ENCODE results near the gene DRC7.

DRC7 gene

DNA sequence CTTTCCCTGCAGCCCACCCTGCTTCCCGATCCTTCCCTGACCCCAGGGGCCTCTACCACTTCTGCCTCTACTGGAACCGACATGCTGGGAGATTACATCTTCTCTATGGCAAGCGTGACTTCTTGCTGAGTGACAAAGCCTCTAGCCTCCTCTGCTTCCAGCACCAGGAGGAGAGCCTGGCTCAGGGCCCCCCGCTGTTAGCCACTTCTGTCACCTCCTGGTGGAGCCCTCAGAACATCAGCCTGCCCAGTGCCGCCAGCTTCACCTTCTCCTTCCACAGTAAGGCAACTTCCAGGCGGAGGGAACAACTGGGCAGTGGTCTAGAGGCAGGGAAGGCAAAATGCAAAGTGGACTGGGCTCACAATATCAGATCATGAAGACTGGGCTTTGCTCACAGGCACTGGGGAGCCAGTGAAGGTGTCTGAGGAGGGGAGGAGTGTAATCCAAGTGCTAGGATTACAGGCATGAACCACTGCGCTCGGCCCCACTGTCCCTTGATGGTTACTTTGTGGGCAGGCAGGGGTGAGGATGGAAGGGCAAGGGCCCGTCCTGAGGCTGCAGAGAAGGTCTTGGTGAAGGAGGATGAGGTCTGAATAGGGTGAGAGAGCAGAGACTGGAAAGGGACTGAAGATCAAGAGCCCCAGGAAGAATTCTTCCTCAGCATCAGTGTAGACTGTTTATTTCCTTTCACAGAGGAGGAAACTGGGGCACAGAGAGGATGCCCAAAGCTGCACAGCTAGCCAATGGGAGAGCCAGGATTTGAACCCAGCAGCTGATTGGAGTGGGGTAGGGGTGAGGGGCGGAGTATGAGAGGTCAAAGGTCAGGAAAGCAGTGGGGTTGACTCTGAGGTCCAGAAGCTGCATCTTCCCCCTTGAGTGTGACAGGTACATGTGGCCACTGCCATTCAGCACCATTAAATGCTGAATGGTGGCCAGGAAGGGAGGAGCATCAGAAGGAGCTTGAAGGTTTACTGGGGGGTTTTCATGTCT lies 43.0 kb upstream of the DRC7 start:
- Histone ChIP-seq H4K8ac (ENCODE audit: low read depth, low read length) (no peak overlapping the region), H3K36me3 (ENCODE audit: control insufficient read depth, insufficient read depth, low read length) (no peaks in the 10 kb centered on the region), H3K79me2 (ENCODE audit: control insufficient read depth, insufficient read depth, low read length) (no peaks in the 10 kb centered on the region), H4K5ac (ENCODE audit: low read length) (no peak overlapping the region), H3K4ac (ENCODE audit: low read depth, low read length) (no peak overlapping the region), H3K27ac (ENCODE audit: low read depth, low read length) (no peak overlapping the region), H3K4me2 (ENCODE audit: low read length) (no peak overlapping the region), H2BK5ac (ENCODE audit: low read length) (no peak overlapping the region), H3K23ac (ENCODE audit: low read length) (no peak overlapping the region), H3K4me1 (ENCODE audit: control insufficient read depth, low read depth, low read length) (no peaks in the 10 kb centered on the region), H3K56ac (ENCODE audit: low read length) (no peak overlapping the region), H3K79me1 (ENCODE audit: low read length) (no peaks in the 10 kb centered on the region), H2BK120ac (ENCODE audit: low read depth, low read length) (no peak overlapping the region), H3K9ac (ENCODE audit: low read length) (no peak overlapping the region), H3K18ac (ENCODE audit: low read length) (no peak overlapping the region), H3K4me3 (ENCODE audit: low read length) (no peak overlapping the region), H2BK15ac (replicated peaks; ENCODE audit: low read depth) (no peak overlapping the region), H3K27me3 (ENCODE audit: insufficient read depth, low read length, poor library complexity) (no peaks in the 10 kb centered on the region), H2AK5ac (ENCODE audit: low read length) (no peak overlapping the region)
- no CpG with 5 or more reads among the region's 10 CpGs for WGBS (ENCODE audit: extremely low coverage, insufficient coverage, low lambda C conversion rate)
- DNase-seq, result peak; percentile 50

DNA sequence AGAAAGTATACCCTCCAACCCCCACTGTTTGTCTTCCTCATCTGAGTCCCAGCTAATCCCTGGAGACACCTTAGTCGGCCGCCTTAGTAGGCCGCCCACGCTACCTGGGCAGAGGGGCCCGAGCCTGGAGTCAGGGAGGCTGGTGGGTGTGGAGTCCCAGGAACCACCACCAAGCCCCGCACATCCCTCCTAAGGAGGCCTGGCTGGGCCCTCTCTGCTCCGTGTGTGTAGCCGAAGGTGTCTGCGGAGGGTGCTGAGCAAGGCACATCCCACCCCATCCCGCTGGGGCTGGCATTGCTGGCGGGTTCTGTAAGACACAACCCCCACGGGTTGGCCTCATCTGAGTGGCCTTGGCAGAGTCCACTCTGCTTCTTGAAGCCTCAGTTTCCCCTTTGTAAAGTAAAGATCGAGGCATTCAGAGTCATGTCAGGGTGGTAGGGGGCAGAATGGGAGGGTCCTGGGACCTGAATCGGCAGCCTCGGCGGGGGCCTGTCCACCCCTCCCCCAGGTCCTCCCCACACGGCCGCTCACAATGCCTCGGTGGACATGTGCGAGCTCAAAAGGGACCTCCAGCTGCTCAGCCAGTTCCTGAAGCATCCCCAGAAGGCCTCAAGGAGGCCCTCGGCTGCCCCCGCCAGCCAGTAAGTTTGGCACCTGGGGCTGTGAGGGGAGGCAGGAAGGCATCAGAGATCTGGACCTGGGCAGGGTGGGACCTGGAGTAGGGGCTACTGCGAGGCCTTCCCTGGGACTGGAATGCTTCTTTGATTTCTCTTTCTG lies 41.7 kb upstream of the DRC7 start:
- H2BK15ac ChIP-seq (replicated peaks; ENCODE audit: low read depth), result no peak overlapping the region
- no peak overlapping the region for H3K23ac ChIP-seq (ENCODE audit: low read length)
- no peak overlapping the region for H3K27ac ChIP-seq (ENCODE audit: low read depth, low read length)
- no peak overlapping the region for H3K18ac ChIP-seq (ENCODE audit: low read length)
- H4K5ac ChIP-seq (ENCODE audit: low read length), result no peak overlapping the region
- H2AK5ac ChIP-seq (ENCODE audit: low read length), result no peak overlapping the region
- H3K79me2 ChIP-seq (ENCODE audit: control insufficient read depth, insufficient read depth, low read length), result no peaks in the 10 kb centered on the region
- no peak overlapping the region for H3K9ac ChIP-seq (ENCODE audit: low read length)
- H3K4me2 ChIP-seq (ENCODE audit: low read length), result no peak overlapping the region
- no peak overlapping the region for H2BK120ac ChIP-seq (ENCODE audit: low read depth, low read length)
- no peak overlapping the region for H3K4me3 ChIP-seq (ENCODE audit: low read length)
- no peaks in the 10 kb centered on the region for H3K36me3 ChIP-seq (ENCODE audit: control insufficient read depth, insufficient read depth, low read length)
- no peak overlapping the region for H2BK5ac ChIP-seq (ENCODE audit: low read length)
- H3K27me3 ChIP-seq (ENCODE audit: insufficient read depth, low read length, poor library complexity), result no peaks in the 10 kb centered on the region
- no peak overlapping the region for H4K8ac ChIP-seq (ENCODE audit: low read depth, low read length)
- H3K4me1 ChIP-seq (ENCODE audit: control insufficient read depth, low read depth, low read length), result no peaks in the 10 kb centered on the region
- H3K79me1 ChIP-seq (ENCODE audit: low read length), result no peaks in the 10 kb centered on the region
- no peak for DNase-seq
- no peak overlapping the region for H3K4ac ChIP-seq (ENCODE audit: low read depth, low read length)
- H3K56ac ChIP-seq (ENCODE audit: low read length), result no peak overlapping the region
- no CpG with 5 or more reads among the region's 23 CpGs for WGBS (ENCODE audit: extremely low coverage, insufficient coverage, low lambda C conversion rate)

DNA sequence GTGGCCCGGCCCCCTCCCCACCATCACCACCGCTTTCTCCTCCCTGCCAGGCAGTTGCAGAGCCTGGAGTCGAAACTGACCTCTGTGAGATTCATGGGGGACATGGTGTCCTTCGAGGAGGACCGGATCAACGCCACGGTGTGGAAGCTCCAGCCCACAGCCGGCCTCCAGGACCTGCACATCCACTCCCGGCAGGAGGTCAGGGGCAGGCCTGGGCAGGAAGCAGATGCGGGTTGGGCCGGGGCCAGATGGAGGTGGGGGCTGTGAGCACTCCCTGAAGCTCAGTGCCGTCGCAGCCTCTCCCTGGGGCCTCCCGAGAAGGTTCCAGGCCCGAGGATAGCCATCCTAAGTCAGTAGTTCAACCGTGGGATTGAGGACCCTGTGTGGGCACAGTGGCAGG lies 40.7 kb upstream of the DRC7 start:
- no peak overlapping the region for H3K56ac ChIP-seq (ENCODE audit: low read length)
- no peaks in the 10 kb centered on the region for H3K79me1 ChIP-seq (ENCODE audit: low read length)
- H3K18ac ChIP-seq (ENCODE audit: low read length), result no peak overlapping the region
- no peak overlapping the region for H3K4me3 ChIP-seq (ENCODE audit: low read length)
- no peak overlapping the region for H4K5ac ChIP-seq (ENCODE audit: low read length)
- H3K4me1 ChIP-seq (ENCODE audit: control insufficient read depth, low read depth, low read length), result no peaks in the 10 kb centered on the region
- no peak overlapping the region for H2AK5ac ChIP-seq (ENCODE audit: low read length)
- WGBS (ENCODE audit: extremely low coverage, insufficient coverage, low lambda C conversion rate), result no CpG with 5 or more reads among the region's 16 CpGs
- H2BK120ac ChIP-seq (ENCODE audit: low read depth, low read length), result no peak overlapping the region
- H3K36me3 ChIP-seq (ENCODE audit: control insufficient read depth, insufficient read depth, low read length), result no peaks in the 10 kb centered on the region
- no peak overlapping the region for H3K27ac ChIP-seq (ENCODE audit: low read depth, low read length)
- H2BK5ac ChIP-seq (ENCODE audit: low read length), result no peak overlapping the region
- no peaks in the 10 kb centered on the region for H3K79me2 ChIP-seq (ENCODE audit: control insufficient read depth, insufficient read depth, low read length)
- H2BK15ac ChIP-seq (replicated peaks; ENCODE audit: low read depth), result no peak overlapping the region
- H3K4ac ChIP-seq (ENCODE audit: low read depth, low read length), result no peak overlapping the region
- no peak overlapping the region for H3K4me2 ChIP-seq (ENCODE audit: low read length)
- H3K27me3 ChIP-seq (ENCODE audit: insufficient read depth, low read length, poor library complexity), result no peaks in the 10 kb centered on the region
- no peak overlapping the region for H4K8ac ChIP-seq (ENCODE audit: low read depth, low read length)
- no peak overlapping the region for H3K9ac ChIP-seq (ENCODE audit: low read length)
- H3K23ac ChIP-seq (ENCODE audit: low read length), result no peak overlapping the region
- DNase-seq, result no peak

DNA sequence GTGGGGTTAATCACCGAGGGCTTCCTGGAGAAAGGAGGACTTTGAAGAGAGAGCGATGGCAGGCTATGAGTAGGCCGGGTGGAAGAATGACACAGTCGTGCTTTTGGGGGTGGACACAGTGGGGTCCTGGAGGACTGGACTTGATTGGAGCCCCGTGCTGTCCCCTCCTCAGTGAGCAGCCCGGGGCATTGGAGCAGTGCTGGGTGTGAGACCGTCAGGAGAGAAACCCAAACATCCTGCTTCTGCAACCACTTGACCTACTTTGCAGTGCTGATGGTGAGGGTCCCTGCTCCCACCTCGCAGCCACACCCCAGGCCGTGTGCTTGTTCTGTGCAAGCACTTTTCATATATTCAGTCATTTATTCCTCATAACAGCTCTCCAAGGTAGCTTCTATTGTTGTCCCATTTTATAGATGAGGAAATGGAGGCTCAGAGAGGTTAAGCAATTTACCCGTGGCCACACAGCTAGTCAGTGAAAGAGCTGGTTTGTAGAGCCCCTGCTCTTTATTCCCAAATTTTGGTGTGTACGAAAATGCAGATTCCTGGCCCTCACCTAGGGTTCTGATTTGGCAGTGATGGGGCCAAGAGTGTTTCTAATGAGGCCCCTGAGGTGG lies 38.2 kb upstream of the DRC7 start:
- Histone ChIP-seq H3K79me2 (ENCODE audit: control insufficient read depth, insufficient read depth, low read length) (no peaks in the 10 kb centered on the region), H3K9ac (ENCODE audit: low read length) (no peak overlapping the region), H3K56ac (ENCODE audit: low read length) (no peak overlapping the region), H2BK15ac (replicated peaks; ENCODE audit: low read depth) (no peak overlapping the region), H2BK5ac (ENCODE audit: low read length) (no peak overlapping the region), H3K4me1 (ENCODE audit: control insufficient read depth, low read depth, low read length) (no peaks in the 10 kb centered on the region), H3K79me1 (ENCODE audit: low read length) (no peaks in the 10 kb centered on the region), H3K23ac (ENCODE audit: low read length) (no peak overlapping the region), H3K36me3 (ENCODE audit: control insufficient read depth, insufficient read depth, low read length) (no peaks in the 10 kb centered on the region), H3K4ac (ENCODE audit: low read depth, low read length) (no peak overlapping the region), H2AK5ac (ENCODE audit: low read length) (no peak overlapping the region), H4K5ac (ENCODE audit: low read length) (no peak overlapping the region), H2BK120ac (ENCODE audit: low read depth, low read length) (no peak overlapping the region), H3K4me2 (ENCODE audit: low read length) (no peak overlapping the region), H3K27me3 (ENCODE audit: insufficient read depth, low read length, poor library complexity) (no peaks in the 10 kb centered on the region), H4K8ac (ENCODE audit: low read depth, low read length) (no peak overlapping the region), H3K4me3 (ENCODE audit: low read length) (no peak overlapping the region), H3K18ac (ENCODE audit: low read length) (no peak overlapping the region), H3K27ac (ENCODE audit: low read depth, low read length) (no peak overlapping the region)
- DNase-seq, result no peak
- WGBS (ENCODE audit: extremely low coverage, insufficient coverage, low lambda C conversion rate), result no CpG with 5 or more reads among the region's 11 CpGs

DNA sequence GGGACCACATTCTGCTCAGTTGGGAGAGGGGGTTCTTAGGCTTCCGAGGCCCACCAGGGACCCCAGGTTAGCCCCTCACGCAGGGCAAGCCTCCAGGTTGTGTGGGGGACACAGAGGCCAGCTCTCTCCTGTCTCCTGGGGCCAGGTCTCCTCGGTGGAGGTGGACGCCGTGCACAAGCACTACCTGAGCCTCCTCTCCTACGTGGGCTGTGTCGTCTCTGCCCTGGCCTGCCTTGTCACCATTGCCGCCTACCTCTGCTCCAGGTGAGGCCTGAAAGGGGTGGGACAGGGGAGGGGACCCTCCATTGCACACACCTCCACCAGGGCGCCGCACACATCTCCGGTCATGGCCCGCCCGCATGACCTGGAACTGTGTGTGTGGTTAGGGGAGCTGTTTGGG lies 37.4 kb upstream of the DRC7 start:
- no peak overlapping the region for H3K23ac ChIP-seq (ENCODE audit: low read length)
- no peak overlapping the region for H3K27ac ChIP-seq (ENCODE audit: low read depth, low read length)
- H2AK5ac ChIP-seq (ENCODE audit: low read length), result no peak overlapping the region
- H3K4ac ChIP-seq (ENCODE audit: low read depth, low read length), result no peak overlapping the region
- H3K4me1 ChIP-seq (ENCODE audit: control insufficient read depth, low read depth, low read length), result no peaks in the 10 kb centered on the region
- H3K56ac ChIP-seq (ENCODE audit: low read length), result no peak overlapping the region
- H3K4me2 ChIP-seq (ENCODE audit: low read length), result no peak overlapping the region
- H3K18ac ChIP-seq (ENCODE audit: low read length), result no peak overlapping the region
- no peak for DNase-seq
- no peak overlapping the region for H4K5ac ChIP-seq (ENCODE audit: low read length)
- no peak overlapping the region for H2BK15ac ChIP-seq (replicated peaks; ENCODE audit: low read depth)
- H3K9ac ChIP-seq (ENCODE audit: low read length), result no peak overlapping the region
- no CpG with 5 or more reads among the region's 13 CpGs for WGBS (ENCODE audit: extremely low coverage, insufficient coverage, low lambda C conversion rate)
- no peak overlapping the region for H2BK120ac ChIP-seq (ENCODE audit: low read depth, low read length)
- H3K4me3 ChIP-seq (ENCODE audit: low read length), result no peak overlapping the region
- no peaks in the 10 kb centered on the region for H3K27me3 ChIP-seq (ENCODE audit: insufficient read depth, low read length, poor library complexity)
- H4K8ac ChIP-seq (ENCODE audit: low read depth, low read length), result no peak overlapping the region
- H3K79me1 ChIP-seq (ENCODE audit: low read length), result no peaks in the 10 kb centered on the region
- no peaks in the 10 kb centered on the region for H3K36me3 ChIP-seq (ENCODE audit: control insufficient read depth, insufficient read depth, low read length)
- no peak overlapping the region for H2BK5ac ChIP-seq (ENCODE audit: low read length)
- H3K79me2 ChIP-seq (ENCODE audit: control insufficient read depth, insufficient read depth, low read length), result no peaks in the 10 kb centered on the region
